Memory B cell (primary cell): Measurements from ENCODE around the gene THBS3.
"Not testable (repeated sequence)": the region's sequence is repeated elsewhere in the genome, so short reads cannot be mapped to it uniquely, and the experiment has no call there.

Source experiments
- ATAC-seq: fragments of 150-1000 bp; cut with Tn5 transposase; 2 replicates; pipeline ENCODE4 v1.10.0; 2021; ENCODE audit warnings: low read depth, mild to moderate bottlenecking, moderate library complexity
- DNase-seq, 2 donors: peaks; one replicate each; pipeline ENCODE4 v3.0.0; 2022; ENCODE audit warnings: low spot score in 2 of 2
- H3K27ac Mint-ChIP-seq: one replicate; pipeline ENCODE4 v1.8.0; 2022; ENCODE audit warnings: mild to moderate bottlenecking, moderate library complexity, mixed read lengths
- H3K27me3 Mint-ChIP-seq: one replicate; pipeline ENCODE4 v1.8.0; 2022; ENCODE audit warnings: mixed read lengths
- H3K36me3 Mint-ChIP-seq: one replicate; pipeline ENCODE4 v1.8.0; 2022; ENCODE audit warnings: mild to moderate bottlenecking, mixed read lengths
- H3K4me1 Mint-ChIP-seq: one replicate; pipeline ENCODE4 v1.8.0; 2022; ENCODE audit warnings: mixed read lengths
- H3K4me3 Mint-ChIP-seq: one replicate; pipeline ENCODE4 v1.8.0; 2022; ENCODE audit warnings: mild to moderate bottlenecking, moderate library complexity, mixed read lengths
- H3K9me3 Mint-ChIP-seq: one replicate; pipeline ENCODE4 v1.8.0; 2022; ENCODE audit warnings: mixed read lengths

THBS3 gene

DNA sequence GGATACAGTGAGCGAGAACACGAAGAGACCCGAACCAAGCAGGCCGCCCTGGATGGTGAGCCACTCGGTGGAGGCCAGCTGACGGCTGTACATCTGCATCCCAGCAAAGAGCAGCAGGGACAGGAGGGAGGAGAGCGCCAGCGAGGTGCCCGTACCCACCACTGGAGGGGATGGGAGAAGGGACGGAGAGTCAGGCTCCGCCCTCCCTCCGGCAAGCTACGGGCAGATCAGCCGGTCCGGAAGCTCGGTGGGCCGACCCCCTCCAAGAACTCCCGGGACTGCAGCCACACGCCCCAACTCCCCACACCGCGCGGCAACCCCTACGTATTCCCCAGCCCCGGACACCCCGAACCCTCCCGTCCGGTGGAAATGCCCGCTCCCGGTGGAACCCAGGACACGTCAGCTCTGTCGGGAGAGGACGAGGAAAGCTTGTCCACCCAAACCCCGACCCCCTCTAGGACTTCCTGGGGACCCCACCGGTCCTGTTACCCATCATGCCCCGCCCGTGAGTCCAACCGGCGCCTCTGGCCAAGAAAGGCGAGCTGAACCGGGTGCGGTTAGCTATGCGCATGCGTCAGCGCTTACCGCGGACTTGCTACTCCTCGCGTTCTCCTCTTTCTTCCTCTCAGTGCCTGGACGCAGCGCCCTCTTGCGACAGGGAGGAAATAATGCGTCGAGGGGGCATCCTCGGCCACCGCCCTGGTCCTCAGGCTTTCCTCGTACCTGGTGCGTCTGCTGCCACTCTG is 34.8 kb downstream of the THBS3 start, which contains the start of gene KRTCAP2:
KRTCAP2 (minus strand) TSS at position 573 of the 746 bp plus-strand sequence; CDS start at position 493, 80 bp downstream.
- peak within 1 kb of the TSS; percentile 97 for H3K27ac Mint-ChIP-seq
- H3K36me3 Mint-ChIP-seq, result peaks cover 10% of the 10 kb centered on the region
- peak within 1 kb of the TSS; percentile 100 for H3K4me3 Mint-ChIP-seq
- no peaks in the 10 kb centered on the region for H3K9me3 Mint-ChIP-seq
- H3K27me3 Mint-ChIP-seq, result no peaks in the 10 kb centered on the region
- DNase-seq, result peak; percentile 89 to 93
- peak; percentile 80 for ATAC-seq
- H3K4me1 Mint-ChIP-seq, result peaks cover 34% of the 10 kb centered on the region

DNA sequence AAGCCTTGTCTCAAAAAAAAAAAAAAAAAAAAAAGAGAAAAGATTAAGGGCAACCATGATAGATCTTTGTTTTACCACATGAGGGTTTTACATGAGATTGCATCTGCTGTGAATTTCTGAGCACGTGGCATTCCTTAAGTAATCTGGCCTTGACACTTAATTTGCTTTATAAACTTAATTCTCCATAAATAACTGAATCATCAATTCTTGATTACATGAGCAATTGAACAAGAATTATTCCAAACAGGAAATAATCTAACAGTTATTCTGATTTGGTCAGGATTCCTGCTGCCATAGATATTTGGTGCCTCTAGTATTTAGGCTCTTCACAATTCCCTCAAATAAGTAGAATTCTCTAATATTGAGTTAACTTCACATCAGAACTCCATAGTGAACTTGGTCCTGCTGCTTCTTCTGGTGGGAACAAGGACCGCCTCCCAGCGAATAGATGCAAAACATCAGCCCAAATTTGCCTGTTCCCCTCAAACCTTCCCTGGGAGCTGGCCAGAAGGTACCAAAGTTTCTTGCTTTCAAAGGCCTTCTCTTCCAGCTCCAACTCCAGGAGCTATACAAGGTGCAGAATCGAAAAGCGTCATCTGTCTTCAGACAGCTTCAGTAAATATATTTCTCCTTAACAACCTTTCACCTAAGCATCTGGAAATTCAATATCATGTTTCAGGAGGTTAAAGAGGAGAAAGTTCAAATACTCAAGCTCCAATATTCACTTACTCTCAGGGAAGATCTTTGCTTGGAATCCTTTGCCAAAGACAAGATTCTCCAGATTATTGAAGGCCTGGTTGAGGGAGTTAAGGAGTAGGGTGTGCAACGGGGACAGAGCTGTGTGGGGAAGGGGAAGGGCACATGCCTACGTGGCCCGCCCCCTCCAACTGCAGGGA is 35.6 kb downstream of the THBS3 start:
- ATAC-seq (peak; percentile 19), DNase-seq (no peak)
- peak overlapping the region; percentile 97 for H3K27ac Mint-ChIP-seq
- peak overlapping the region; percentile 100 for H3K4me3 Mint-ChIP-seq
- peaks cover 10% of the 10 kb centered on the region for H3K36me3 Mint-ChIP-seq
- H3K9me3 Mint-ChIP-seq, result no peaks in the 10 kb centered on the region
- peaks cover 42% of the 10 kb centered on the region for H3K4me1 Mint-ChIP-seq
- no peaks in the 10 kb centered on the region for H3K27me3 Mint-ChIP-seq

DNA sequence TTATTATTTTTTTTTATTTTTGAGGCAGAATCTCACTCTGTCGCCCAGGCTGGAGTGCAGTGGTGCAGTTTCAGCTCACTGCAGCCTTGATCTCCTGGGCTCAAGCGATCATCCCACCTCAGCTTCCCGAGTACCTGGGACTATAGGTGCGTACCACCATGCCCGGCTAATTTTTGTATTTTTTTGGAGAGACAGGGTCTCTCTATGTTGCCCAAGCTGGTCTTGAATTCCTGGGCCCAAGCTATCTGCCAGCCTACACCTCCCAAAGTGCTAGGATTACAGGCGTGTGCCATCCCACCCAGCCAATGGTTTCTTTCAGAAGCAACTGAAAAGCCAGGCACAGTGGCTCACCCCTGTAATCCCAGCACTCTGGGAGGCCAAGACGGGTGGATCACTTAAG is 36.9 kb downstream of the THBS3 start:
- Mint-ChIP-seq H3K36me3 (peaks cover 10% of the 10 kb centered on the region), H3K27me3 (no peaks in the 10 kb centered on the region), H3K27ac (no peak overlapping the region), H3K9me3 (no peaks in the 10 kb centered on the region), H3K4me1 (peaks cover 38% of the 10 kb centered on the region), H3K4me3 (no peak overlapping the region)
- DNase-seq (no peak), ATAC-seq (no peak)

DNA sequence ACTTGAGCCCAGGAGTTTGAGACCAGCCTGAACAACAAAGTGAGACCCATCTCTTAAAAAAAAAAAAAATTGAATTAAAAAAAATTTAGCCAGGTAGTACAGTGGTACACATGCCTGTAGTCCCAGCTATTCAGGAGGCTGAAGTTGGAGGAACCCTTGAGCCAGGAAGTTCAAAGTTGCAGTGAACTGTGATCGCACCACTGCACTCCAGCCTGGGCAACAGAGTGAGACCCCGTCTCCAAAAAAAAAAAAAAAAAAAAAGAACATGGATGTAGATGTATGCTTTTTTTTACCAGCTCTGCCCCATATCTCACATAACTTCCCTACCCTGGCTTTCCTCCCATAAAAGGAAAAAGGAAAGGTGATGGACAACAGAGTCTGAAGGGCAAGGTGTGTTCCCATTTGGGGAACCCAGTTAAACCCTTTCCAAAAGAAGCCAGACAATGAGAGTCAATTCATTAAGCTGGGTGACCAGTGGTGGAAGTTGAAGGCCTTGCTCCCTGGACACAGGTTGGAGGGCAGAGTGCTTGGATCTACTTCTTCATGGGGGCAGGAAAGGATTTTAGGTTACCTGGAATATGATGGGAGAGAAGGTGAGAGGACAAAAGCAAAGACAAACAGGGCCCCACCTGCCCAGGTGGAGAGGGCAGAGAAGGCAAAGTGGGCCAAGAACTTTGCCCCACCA is 37.5 kb downstream of the THBS3 start:
- no peak overlapping the region for H3K4me3 Mint-ChIP-seq
- no peaks in the 10 kb centered on the region for H3K27me3 Mint-ChIP-seq
- peaks cover 38% of the 10 kb centered on the region for H3K4me1 Mint-ChIP-seq
- H3K36me3 Mint-ChIP-seq, result peaks cover 10% of the 10 kb centered on the region
- no peaks in the 10 kb centered on the region for H3K9me3 Mint-ChIP-seq
- ATAC-seq (no peak), DNase-seq (no peak)
- H3K27ac Mint-ChIP-seq, result no peak overlapping the region

DNA sequence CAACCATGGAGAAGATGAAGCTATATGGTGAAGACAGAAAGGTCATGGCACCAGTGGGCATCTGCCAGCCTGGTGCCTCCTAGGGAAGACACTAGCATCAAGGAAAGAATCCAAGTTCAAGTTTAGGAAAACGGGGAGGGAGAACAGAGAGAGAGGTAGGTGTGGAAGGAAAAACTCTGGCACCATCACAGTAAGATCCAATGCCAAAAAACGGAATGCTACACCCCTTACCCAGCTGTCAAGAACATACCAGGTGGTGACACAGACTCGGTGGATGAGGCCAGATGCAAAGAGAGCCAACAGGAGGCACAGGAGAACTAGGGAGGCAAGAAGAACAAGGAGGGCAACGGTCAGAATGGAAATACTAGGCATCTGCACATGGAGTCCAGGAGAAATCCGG is 38.2 kb downstream of the THBS3 start:
- no peaks in the 10 kb centered on the region for H3K27me3 Mint-ChIP-seq
- DNase-seq, result no peak
- ATAC-seq, result no peak
- peaks cover 10% of the 10 kb centered on the region for H3K36me3 Mint-ChIP-seq
- peaks cover 33% of the 10 kb centered on the region for H3K4me1 Mint-ChIP-seq
- H3K27ac Mint-ChIP-seq, result peak overlapping the region; percentile 5
- H3K9me3 Mint-ChIP-seq, result no peaks in the 10 kb centered on the region
- no peak overlapping the region for H3K4me3 Mint-ChIP-seq

DNA sequence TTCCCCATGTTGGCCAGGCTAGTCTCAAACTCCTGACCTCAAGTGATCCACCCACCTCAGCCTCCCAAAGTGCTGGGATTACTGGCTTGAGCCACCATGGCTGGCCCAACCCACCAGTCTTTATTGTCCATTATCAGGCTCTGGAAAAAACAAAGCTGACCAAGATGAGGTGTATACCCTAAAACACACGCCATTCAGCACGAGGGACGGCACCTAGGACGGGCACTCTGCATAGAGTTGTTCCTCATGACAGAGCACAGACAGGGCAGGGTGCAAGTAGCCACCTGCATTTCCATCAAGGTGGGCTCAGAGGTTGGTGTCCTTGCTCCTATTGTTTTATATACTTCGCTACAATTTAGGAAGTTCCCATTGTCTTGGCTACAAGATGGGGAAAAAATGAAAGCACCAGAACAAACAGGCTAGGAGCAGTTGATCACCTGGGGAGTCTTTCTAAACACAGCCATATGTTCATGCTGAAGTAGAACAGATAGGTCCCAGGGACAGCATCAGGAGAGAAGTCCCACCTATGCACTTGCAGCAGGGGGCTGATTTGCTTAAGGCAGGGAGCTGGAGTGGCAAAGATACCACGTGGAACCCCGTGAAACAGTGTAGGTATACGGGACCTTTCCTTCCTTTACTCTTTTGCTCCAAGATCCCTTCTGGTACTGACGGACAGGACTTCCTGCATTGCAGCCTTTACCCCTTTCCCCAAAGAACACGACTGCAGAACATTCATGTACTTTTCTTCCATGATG is 39.1 kb downstream of the THBS3 start:
- Mint-ChIP-seq H3K4me1 (peaks cover 26% of the 10 kb centered on the region), H3K4me3 (no peak overlapping the region), H3K36me3 (peaks cover 10% of the 10 kb centered on the region), H3K27ac (no peak overlapping the region), H3K27me3 (no peaks in the 10 kb centered on the region), H3K9me3 (no peaks in the 10 kb centered on the region)
- no peak for ATAC-seq
- no peak for DNase-seq

DNA sequence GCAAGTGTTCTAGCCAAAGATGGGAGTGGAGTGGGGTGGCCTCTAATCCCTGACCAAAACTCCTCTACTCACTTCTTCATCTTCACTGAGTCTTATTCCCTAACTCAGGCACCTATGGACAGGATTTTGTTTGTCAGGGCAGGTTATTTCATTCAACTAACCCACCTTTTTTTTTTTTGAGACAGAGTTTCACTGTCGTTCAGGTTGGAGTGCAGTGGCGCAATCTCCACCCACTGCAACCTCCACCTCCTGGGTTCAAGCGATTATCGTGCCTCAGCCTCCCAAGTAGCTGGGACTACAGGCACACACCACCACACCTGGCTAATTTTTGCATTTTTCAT is 39.6 kb downstream of the THBS3 start:
- not testable (repeated sequence) for H3K4me3 Mint-ChIP-seq, H3K9me3 Mint-ChIP-seq, H3K27ac Mint-ChIP-seq, H3K27me3 Mint-ChIP-seq, ATAC-seq, H3K36me3 Mint-ChIP-seq, DNase-seq
- H3K4me1 Mint-ChIP-seq, result peaks cover 22% of the 10 kb centered on the region

DNA sequence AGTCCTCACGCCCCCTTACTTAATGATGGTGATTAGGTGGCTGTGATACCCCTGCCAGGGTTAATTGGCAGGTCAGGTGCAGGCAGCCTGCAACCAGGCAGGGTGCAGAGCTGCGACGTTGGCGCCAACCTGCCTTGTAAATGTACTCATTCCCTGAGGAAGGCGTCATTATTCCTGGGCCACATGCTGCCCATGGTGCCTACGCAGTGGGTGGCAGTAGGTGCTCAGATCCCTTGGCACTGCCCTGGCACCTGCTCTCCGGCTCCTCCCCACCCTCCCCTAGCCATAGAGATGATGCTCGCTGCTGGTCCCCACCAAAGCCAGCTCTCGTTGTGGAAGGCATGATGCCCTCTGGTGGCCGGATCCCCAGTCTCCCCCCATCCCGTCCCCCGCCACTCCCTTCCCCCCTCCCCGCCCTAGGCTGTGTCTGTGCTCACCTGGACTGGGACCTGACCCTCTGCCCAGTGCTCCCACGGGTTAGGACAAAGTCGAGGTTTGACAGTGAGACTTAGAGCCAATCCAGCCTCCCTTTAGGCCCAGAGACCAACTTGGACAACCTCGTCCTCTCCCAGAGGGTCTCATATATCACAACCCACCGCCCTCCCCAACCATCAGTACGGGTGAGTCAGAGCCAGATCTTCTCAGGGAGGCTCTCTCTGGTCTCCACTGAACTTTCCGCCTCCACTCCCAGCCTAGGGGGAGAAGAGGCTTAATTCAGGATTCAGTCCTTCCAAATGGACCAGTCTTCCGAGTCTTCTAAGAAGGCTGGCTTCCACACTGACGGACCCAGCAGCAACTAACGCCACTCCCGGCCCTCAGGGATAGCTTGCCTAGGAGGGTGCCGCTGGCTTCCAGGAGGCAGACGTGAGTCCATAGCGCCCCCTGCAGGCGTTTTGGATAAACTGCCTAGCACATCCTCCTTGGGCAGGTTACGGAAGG is 40.3 kb downstream of the THBS3 start:
- no peaks in the 10 kb centered on the region for H3K27me3 Mint-ChIP-seq
- DNase-seq (peak; percentile 85 to 87), ATAC-seq (peak; percentile 84)
- H3K4me1 Mint-ChIP-seq, result peaks cover 19% of the 10 kb centered on the region
- no peak overlapping the region for H3K27ac Mint-ChIP-seq
- peak overlapping the region; percentile 69 for H3K4me3 Mint-ChIP-seq
- no peaks in the 10 kb centered on the region for H3K9me3 Mint-ChIP-seq
- H3K36me3 Mint-ChIP-seq, result peaks cover 10% of the 10 kb centered on the region

DNA sequence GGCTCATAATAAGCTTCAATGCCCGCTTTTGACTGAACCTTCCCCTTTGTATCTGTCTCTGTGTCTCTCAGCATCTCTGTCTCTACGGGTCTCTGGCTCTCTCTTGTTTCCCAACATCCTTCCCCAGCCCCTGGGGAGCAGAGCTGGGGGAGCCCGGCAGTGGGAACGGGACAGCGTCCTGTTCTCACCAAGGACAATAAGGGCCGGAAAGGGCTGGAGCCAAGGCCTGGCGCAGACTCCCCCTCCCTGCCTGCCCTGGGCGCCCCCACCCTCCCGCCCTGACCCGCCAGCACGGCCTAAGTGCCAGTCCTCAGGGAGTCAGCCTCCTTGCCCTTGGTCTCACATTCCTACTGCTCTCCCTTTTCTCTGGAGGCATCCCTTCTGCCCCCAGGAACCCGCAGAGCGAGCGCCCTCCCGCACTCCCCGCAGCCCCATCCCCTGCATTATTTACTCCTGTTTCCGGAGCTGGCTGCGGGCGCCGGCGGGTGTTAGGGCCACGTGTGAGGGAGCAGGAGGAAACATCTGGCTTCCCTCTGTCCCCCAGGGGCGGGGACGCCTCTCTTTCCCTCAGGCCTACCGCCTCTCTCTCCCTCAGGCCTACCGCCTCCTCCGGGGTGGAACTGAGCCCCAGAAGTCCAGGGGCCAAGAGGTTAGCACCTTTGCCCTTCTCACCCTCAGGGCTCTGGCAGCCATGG is 41.1 kb downstream of the THBS3 start:
- Mint-ChIP-seq H3K4me3 (peak overlapping the region; percentile 69), H3K27me3 (no peaks in the 10 kb centered on the region), H3K9me3 (no peaks in the 10 kb centered on the region), H3K27ac (no peak overlapping the region), H3K36me3 (peaks cover 10% of the 10 kb centered on the region), H3K4me1 (peaks cover 14% of the 10 kb centered on the region)
- DNase-seq (no peak), ATAC-seq (no peak)

DNA sequence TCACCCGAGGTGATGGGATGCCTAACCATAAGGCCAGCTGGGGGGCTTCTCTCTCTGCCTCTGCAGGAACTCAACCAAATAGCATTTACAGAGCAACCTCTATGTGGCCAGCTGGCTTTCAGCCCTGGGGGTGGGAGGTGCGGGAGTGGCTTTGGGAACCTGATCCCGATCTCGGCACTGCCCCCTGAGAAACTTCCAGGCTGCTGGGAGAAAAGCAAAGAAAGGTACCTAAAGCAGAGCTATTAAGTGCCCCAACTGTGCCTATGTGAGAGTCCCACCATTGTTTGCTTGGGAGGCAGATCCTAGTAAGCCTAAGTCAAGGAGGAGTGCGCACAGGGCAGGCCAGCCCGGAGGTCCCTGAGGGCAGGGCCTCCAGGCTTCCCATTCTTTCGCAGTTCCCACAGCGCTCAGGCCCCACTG is 41.6 kb downstream of the THBS3 start:
- DNase-seq, result no peak
- no peaks in the 10 kb centered on the region for H3K27me3 Mint-ChIP-seq
- peaks cover 14% of the 10 kb centered on the region for H3K4me1 Mint-ChIP-seq
- peaks cover 10% of the 10 kb centered on the region for H3K36me3 Mint-ChIP-seq
- no peak overlapping the region for H3K4me3 Mint-ChIP-seq
- H3K9me3 Mint-ChIP-seq, result no peaks in the 10 kb centered on the region
- no peak for ATAC-seq
- no peak overlapping the region for H3K27ac Mint-ChIP-seq

DNA sequence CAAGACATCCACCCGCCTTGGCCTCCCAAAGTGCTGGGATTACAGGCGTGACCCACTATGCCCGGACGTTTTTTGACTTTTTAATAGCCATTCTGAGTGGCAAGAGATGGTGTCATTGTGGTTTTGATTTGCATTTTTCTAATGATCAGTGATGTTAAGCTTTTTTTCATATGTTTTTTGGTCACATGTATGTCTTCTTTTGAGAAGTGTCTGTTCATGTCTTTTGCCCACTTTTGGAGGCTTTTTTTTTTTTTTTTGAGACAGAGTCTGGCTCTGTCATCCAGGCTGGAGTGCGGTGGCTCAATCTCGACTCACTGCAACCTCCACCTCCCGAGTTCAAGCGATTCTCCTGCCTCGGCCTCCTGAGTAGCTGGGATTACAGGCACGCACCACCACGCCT is 43.1 kb downstream of the THBS3 start:
- not testable (repeated sequence) for H3K27ac Mint-ChIP-seq, H3K4me3 Mint-ChIP-seq, H3K9me3 Mint-ChIP-seq, H3K27me3 Mint-ChIP-seq, DNase-seq, H3K36me3 Mint-ChIP-seq, ATAC-seq
- peaks cover 14% of the 10 kb centered on the region for H3K4me1 Mint-ChIP-seq

DNA sequence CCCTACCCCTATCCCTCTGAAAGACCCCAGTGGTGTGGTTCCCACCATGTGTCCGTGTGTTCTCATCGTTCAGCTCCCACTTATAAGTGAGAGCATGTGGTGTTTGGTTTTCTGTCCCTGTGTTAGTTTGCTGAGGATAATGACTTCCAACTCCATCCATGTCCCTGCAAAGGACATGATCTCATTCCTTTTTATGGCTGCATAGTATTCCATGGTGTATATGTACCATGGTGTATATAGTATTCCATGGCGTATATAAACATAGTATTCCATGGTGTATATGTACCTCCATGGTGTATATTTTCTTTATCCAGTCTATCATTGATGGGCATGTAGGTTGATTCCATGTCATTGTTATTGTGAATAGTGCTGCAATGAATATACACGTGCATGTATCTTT is 43.9 kb downstream of the THBS3 start:
- not testable (repeated sequence) for ATAC-seq, H3K27me3 Mint-ChIP-seq, H3K36me3 Mint-ChIP-seq, H3K27ac Mint-ChIP-seq, H3K4me3 Mint-ChIP-seq, H3K9me3 Mint-ChIP-seq, DNase-seq
- H3K4me1 Mint-ChIP-seq, result peaks cover 14% of the 10 kb centered on the region
